Thyroid gland (tissue), 4 donors: ENCODE measurements around the gene MTHFD1L.

Experiments used
- POLR2A ChIP-seq, 2 donors: fragments of 450-650 bp; IDR thresholded peaks; one replicate each; pipeline ENCODE4 v1.6.1; 2017; ENCODE audit warnings: antibody characterized with exemption in 2 of 2, mild to moderate bottlenecking in 2 of 2, moderate library complexity in 1 of 2
- TF ChIP-seq, protein P1 (sequence below), 6 experiments: fragments of 200-600 bp in 3 of 6; fragments of 450-650 bp in 3 of 6; sonication (generic) in 3 of 6; IDR thresholded peaks; one replicate each; pipeline ENCODE4 v1.5.1; 2016 to 2019; ENCODE audit warnings: antibody characterized with exemption in 6 of 6, mild to moderate bottlenecking in 2 of 6, inconsistent platforms in 1 of 6, moderate library complexity in 1 of 6

DNA sequence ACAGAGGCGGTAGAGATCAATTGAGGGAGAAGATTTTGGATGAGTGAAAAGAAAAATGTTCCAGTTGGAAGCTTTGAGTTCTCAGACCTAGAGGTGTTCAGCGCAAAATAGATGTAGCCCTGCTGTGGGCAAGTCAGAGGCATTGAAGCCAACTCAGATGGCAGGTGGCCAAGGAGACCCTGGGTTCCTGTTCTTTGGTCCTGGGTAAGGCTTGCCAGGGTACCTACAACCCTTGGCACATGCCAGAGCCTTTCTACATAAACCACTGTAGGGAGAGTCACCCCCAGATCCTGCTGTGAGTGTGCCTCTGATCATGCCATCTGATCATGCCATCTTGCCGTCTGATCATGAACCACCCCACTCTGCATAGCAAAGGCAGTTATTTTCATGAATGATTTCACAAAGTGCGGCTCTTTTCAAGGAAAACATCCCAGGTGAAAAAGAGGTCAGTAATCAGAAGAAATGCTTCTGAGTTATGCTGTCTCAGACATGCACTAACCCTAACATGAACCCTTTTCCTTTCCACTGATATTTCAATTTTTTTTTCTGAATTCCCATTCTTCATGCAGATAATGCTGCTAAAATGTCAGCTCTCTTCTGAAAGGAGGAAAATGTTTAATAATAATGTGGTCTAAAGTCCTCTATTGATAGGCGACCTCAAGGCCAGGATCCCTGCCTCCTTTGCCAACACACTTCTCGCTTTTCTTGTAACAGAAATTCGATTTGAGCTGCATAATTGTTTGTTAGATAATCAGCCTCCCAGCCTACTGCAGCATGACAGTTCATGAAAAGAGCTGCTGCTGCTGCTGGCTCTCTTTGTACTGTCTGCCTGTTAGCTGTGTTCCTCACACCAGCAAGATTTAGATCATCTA lies 153.6 kb downstream of the MTHFD1L start:
- TF ChIP-seq, protein P1, sequence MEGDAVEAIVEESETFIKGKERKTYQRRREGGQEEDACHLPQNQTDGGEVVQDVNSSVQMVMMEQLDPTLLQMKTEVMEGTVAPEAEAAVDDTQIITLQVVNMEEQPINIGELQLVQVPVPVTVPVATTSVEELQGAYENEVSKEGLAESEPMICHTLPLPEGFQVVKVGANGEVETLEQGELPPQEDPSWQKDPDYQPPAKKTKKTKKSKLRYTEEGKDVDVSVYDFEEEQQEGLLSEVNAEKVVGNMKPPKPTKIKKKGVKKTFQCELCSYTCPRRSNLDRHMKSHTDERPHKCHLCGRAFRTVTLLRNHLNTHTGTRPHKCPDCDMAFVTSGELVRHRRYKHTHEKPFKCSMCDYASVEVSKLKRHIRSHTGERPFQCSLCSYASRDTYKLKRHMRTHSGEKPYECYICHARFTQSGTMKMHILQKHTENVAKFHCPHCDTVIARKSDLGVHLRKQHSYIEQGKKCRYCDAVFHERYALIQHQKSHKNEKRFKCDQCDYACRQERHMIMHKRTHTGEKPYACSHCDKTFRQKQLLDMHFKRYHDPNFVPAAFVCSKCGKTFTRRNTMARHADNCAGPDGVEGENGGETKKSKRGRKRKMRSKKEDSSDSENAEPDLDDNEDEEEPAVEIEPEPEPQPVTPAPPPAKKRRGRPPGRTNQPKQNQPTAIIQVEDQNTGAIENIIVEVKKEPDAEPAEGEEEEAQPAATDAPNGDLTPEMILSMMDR (IDR thresholded peaks at IDR 0.05), result no peak
- no peak for TF ChIP-seq POLR2A (IDR thresholded peaks at IDR 0.05)
